GM08714 (cell line): ENCODE results near the gene ULBP2.
"Not testable (repeated sequence)": the region's sequence is repeated elsewhere in the genome, so short reads cannot be mapped to it uniquely, and the experiment has no call there.

Source experiments
- H3K4me3 ChIP-seq: fragments of 200-500 bp; sonication (Bioruptor generic); 2 replicates; pipeline ENCODE4 v1.5.1; 2014; ENCODE audit warnings: mild to moderate bottlenecking, low read length, inconsistent platforms
- ZNF274 ChIP-seq: IDR thresholded peaks from 2 replicates; pipeline ENCODE4 v1.6.1; 2012; ENCODE audit warnings: mild to moderate bottlenecking, low read depth, low read length

The ULBP2 gene

GRCh38 chr6:149917679-149918078, 24.1 kb upstream of the ULBP2 start:
- TF ChIP-seq ZNF274: no peak
- H3K4me3 ChIP-seq: no peak overlapping the region

- no peak overlapping the region for H3K4me3 ChIP-seq
- no peak for TF ChIP-seq ZNF274
Measured at GRCh38 chr6:149918151-149918905, 23.5 kb upstream of the ULBP2 start.

- H3K4me3 ChIP-seq: not testable (repeated sequence)
Measured at GRCh38 chr6:149919126-149919833, 22.5 kb upstream of the ULBP2 start.

GRCh38 chr6:149919834-149920225, 22.0 kb upstream of the ULBP2 start:
- no peak overlapping the region for H3K4me3 ChIP-seq
- no peak for TF ChIP-seq ZNF274

- no peak for TF ChIP-seq ZNF274
- no peak overlapping the region for H3K4me3 ChIP-seq
Measured at GRCh38 chr6:149921361-149921760, 20.5 kb upstream of the ULBP2 start.

- H3K4me3 ChIP-seq: not testable (repeated sequence)
Measured at GRCh38 chr6:149922091-149922490, 19.7 kb upstream of the ULBP2 start.

- no peak for TF ChIP-seq ZNF274
- no peak within 1 kb of the TSS; the same call in 1 of the 2 replicates for H3K4me3 ChIP-seq
Measured at GRCh38 chr6:149922642-149923326, 19.0 kb upstream of the ULBP2 start, which contains the start of gene RAET1G. Gene RAET1G, minus strand, starts transcription at chr6:149923121. Its CDS starts 111 bp downstream, at chr6:149923010.

GRCh38 chr6:149923327-149923986, 18.4 kb upstream of the ULBP2 start:
- TF ChIP-seq ZNF274: no peak
- H3K4me3 ChIP-seq: no peak overlapping the region; the same call in 1 of the 2 replicates

GRCh38 chr6:149924206-149924932, 17.4 kb upstream of the ULBP2 start:
- no peak overlapping the region for H3K4me3 ChIP-seq
- no peak for TF ChIP-seq ZNF274

- H3K4me3 ChIP-seq: no peak overlapping the region
- TF ChIP-seq ZNF274: no peak
Measured at GRCh38 chr6:149924933-149925252, 16.9 kb upstream of the ULBP2 start.

- TF ChIP-seq ZNF274: no peak
Measured at GRCh38 chr6:149925253-149925973, 16.4 kb upstream of the ULBP2 start.

GRCh38 chr6:149925974-149926777, 15.6 kb upstream of the ULBP2 start:
- no peak for TF ChIP-seq ZNF274
- H3K4me3 ChIP-seq: no peak overlapping the region

More at GRCh38 chr6:149925253-149925973, 16.4 kb upstream of the ULBP2 start:
- H3K4me3 ChIP-seq: no peak overlapping the region

GRCh38 chr6:149927025-149927424, 14.8 kb upstream of the ULBP2 start:
- H3K4me3 ChIP-seq: not testable (repeated sequence)
